GM12878 (cell line): ENCODE measurements around the gene MAPKAP1.

Source experiments
- BMI1 ChIP-seq: fragments of 450-650 bp; IDR thresholded peaks from 2 replicates; pipeline ENCODE4 v1.6.1; 2016; ENCODE audit warnings: mild to moderate bottlenecking, moderate library complexity, borderline replicate concordance
- CREB1 ChIP-seq: IDR thresholded peaks from 2 replicates; pipeline ENCODE4 v1.6.1; 2012; ENCODE audit warnings: low read depth, mild to moderate bottlenecking, inconsistent platforms
- FOS ChIP-seq: IDR thresholded peaks from 3 replicates; pipeline ENCODE4 v1.6.1; 2011; ENCODE audit warnings: borderline replicate concordance; ENCODE audit not compliant: insufficient read length; ENCODE audit errors: extremely low read depth
- FOXM1 ChIP-seq: IDR thresholded peaks from 2 replicates; pipeline ENCODE4 v1.6.1; 2012; ENCODE audit warnings: low read depth, mild to moderate bottlenecking, inconsistent platforms, low read length, moderate library complexity
- JUND ChIP-seq: IDR thresholded peaks from 2 replicates; pipeline ENCODE4 v1.6.1; 2012; ENCODE audit warnings: low read depth, mild to moderate bottlenecking, low read length, improper control_type of control experiment, moderate library complexity
- MEF2A ChIP-seq: IDR thresholded peaks from 2 replicates; pipeline ENCODE4 v1.6.1; 2011; ENCODE audit warnings: low read depth, mild to moderate bottlenecking, low read length, moderate library complexity; ENCODE audit not compliant: insufficient read depth
- NFYB ChIP-seq: IDR thresholded peaks from 2 replicates; pipeline ENCODE4 v1.6.1; 2011; ENCODE audit warnings: low read depth, mild to moderate bottlenecking, low read length, improper control_type of control experiment, moderate library complexity; ENCODE audit not compliant: insufficient read depth
- POLR2A ChIP-seq: IDR thresholded peaks from 2 replicates; pipeline ENCODE4 v1.6.1; 2011; ENCODE audit warnings: low read depth, mild to moderate bottlenecking, low read length
- RAD51 ChIP-seq: fragments of 450-650 bp; IDR thresholded peaks from 2 replicates; pipeline ENCODE4 v1.6.1; 2016; ENCODE audit warnings: moderate library complexity, mild to moderate bottlenecking, inconsistent platforms
- RB1 ChIP-seq: fragments of 450-650 bp; formaldehyde crosslinking; IDR thresholded peaks from 2 replicates; pipeline ENCODE4 v1.6.1; 2017; ENCODE audit warnings: mild to moderate bottlenecking, borderline replicate concordance
- SREBF1 ChIP-seq: IDR thresholded peaks from 2 replicates; pipeline ENCODE4 v1.6.1; 2012; ENCODE audit warnings: mild to moderate bottlenecking, low read length
- ZNF24 ChIP-seq: fragments of 450-650 bp; IDR thresholded peaks from 2 replicates; pipeline ENCODE4 v1.6.1; 2017; ENCODE audit warnings: antibody characterized with exemption, mild to moderate bottlenecking
- TF ChIP-seq, protein P1 (sequence below), 3 experiments: IDR thresholded peaks in 2 of 3; conservative IDR thresholded peaks in 1 of 3; 2 replicates each; pipeline ENCODE4 v1.5.1; 2011; ENCODE audit warnings: low read depth in 3 of 3, low read length in 3 of 3, mild to moderate bottlenecking in 3 of 3, control low read depth in 2 of 3, moderate library complexity in 2 of 3, inconsistent platforms in 1 of 3, mixed read lengths in 1 of 3; ENCODE audit not compliant: control insufficient read depth in 2 of 3, insufficient read depth in 1 of 3; ENCODE audit errors: extremely low read depth in 1 of 3
- TF ChIP-seq, protein P2 (sequence below): IDR thresholded peaks from 2 replicates; pipeline ENCODE4 v1.6.1; 2011; ENCODE audit warnings: low read depth, mild to moderate bottlenecking, low read length, moderate library complexity, borderline replicate concordance; ENCODE audit errors: extremely low read depth

DNA sequence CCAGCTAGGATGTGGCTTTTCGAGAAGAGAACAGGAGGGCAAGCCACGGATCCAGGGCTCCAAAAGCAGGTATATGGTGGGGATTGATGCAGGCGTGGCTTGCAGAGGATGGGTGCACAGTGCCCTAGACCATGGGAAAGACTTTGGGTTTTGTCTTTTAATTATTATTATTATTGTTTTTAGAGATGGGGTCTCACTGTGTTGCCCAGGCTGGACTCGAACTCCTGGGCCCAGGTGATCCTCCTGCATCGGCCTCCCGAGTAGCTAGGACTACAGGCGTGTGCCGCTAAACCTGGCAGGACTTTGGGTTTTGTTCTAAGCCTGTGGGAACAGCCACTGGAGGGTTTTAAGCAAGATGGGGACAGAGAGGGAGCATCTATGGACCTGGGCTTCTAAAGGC is 293.4 kb downstream of the MAPKAP1 start:
- no peak for TF ChIP-seq NFYB
- no peak for TF ChIP-seq JUND
- TF ChIP-seq RB1 = no peak
- TF ChIP-seq, protein P1, sequence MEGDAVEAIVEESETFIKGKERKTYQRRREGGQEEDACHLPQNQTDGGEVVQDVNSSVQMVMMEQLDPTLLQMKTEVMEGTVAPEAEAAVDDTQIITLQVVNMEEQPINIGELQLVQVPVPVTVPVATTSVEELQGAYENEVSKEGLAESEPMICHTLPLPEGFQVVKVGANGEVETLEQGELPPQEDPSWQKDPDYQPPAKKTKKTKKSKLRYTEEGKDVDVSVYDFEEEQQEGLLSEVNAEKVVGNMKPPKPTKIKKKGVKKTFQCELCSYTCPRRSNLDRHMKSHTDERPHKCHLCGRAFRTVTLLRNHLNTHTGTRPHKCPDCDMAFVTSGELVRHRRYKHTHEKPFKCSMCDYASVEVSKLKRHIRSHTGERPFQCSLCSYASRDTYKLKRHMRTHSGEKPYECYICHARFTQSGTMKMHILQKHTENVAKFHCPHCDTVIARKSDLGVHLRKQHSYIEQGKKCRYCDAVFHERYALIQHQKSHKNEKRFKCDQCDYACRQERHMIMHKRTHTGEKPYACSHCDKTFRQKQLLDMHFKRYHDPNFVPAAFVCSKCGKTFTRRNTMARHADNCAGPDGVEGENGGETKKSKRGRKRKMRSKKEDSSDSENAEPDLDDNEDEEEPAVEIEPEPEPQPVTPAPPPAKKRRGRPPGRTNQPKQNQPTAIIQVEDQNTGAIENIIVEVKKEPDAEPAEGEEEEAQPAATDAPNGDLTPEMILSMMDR (IDR thresholded peaks at IDR 0.05 in 2 of 3, conservative IDR thresholded peaks at IDR 0.05 in 1 of 3; ENCODE audit: control insufficient read depth in 2 of 3, extremely low read depth in 1 of 3, insufficient read depth in 1 of 3, low read depth in 3 of 3, low read length in 3 of 3) = no peak
- TF ChIP-seq ZNF24 = no peak
- no peak for TF ChIP-seq RAD51
- TF ChIP-seq FOS = no peak
- TF ChIP-seq MEF2A = no peak
- TF ChIP-seq SREBF1 = no peak
- no peak for TF ChIP-seq CREB1
- TF ChIP-seq FOXM1 = no peak
- no peak for TF ChIP-seq BMI1
- TF ChIP-seq, protein P2, sequence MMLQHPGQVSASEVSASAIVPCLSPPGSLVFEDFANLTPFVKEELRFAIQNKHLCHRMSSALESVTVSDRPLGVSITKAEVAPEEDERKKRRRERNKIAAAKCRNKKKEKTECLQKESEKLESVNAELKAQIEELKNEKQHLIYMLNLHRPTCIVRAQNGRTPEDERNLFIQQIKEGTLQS = no peak
- TF ChIP-seq POLR2A = no peak
